Dermis lymphatic vessel endothelial cell (primary cell): ENCODE data around the gene CDKN2AIPNL. TPM values are rescaled to one million over a fixed set of nuclear protein-coding genes. Genes with fewer than 3 reads are reported as not detected.

Source experiments
- total RNA-seq: library from RNA; depleted of rRNA; stranded (reverse); fragments of >200 nt; gene quantifications from 2 replicates; pipeline ENCODE4 v1.2.1, GENCODE V29; 2014

Gene CDKN2AIPNL
- total RNA-seq, result 41.7 and 43.7 TPM in 2 replicates

DNA sequence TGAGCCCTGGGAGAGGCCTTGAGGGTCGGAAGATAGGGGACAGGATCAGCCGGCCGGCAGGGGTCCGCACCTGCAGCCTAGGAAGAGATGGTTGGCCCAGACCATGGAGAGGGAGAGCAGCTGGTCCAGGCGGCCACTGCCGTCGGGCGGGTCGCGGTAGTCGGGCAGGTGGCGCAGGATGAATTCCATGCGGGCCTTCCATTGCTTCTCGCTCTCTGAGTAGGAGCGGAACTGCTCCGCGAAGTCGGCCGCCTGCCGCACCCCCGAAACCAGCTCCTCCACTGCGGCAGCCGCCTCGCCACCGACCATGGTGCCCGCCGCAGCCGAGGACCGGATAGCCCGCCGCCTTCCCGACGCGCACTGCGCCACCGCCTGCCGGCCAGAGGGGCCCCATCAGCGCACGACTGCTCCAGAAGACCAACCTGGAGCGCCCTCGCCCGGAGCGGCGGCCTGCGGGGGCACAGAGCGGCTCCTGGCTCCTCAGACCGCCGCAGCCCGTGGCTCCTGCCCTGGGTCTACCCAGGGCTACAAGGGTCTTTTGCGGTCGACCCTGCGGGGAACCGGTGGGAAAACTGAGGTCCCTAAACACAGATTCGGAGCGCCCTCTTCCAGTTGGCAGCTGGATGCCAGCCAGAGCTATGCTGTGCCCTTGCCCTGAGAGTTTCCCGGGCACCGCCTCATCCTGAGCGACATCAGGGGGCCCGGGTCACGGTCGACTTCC lies at the start of gene CDKN2AIPNL:
Gene CDKN2AIPNL, minus strand, starts transcription at position 336 of the 721 bp plus-strand sequence. Its CDS starts 27 bp downstream, at position 309.

GRCh38 chr5:134370871-134371833 lies 40.5 kb downstream of the CDKN2AIPNL start, which contains the start of gene UBE2B:
TSS of gene UBE2B (plus strand) at chr5:134371569. CDS start at chr5:134371596, 27 bp downstream.

Other genes with a start within 250 kb of the CDKN2AIPNL start
- gene SKP1, start 234.9 kb downstream of the CDKN2AIPNL start, total RNA-seq, result 166 and 255 TPM in 2 replicates
- gene PPP2CA, start 185.8 kb downstream of the CDKN2AIPNL start, total RNA-seq, result 53.3 and 59.3 TPM in 2 replicates
- gene CDKL3, start 44.7 kb downstream of the CDKN2AIPNL start, total RNA-seq, result 0.22 and 0.69 TPM in 2 replicates
- gene UBE2B, start 40.3 kb downstream of the CDKN2AIPNL start, total RNA-seq, result 16.6 and 27.0 TPM in 2 replicates
- gene JADE2, start 113.8 kb upstream of the CDKN2AIPNL start, total RNA-seq, result 16.0 and 18.0 TPM in 2 replicates
- 41.2 and 49.3 TPM in 2 replicates for gene SAR1B, start 220.9 kb upstream of the CDKN2AIPNL start, total RNA-seq
- gene SEC24A, start 236.9 kb upstream of the CDKN2AIPNL start, total RNA-seq, result 13.2 and 13.6 TPM in 2 replicates